Measurements from ENCODE around the gene GCK.

The GCK gene

DNA sequence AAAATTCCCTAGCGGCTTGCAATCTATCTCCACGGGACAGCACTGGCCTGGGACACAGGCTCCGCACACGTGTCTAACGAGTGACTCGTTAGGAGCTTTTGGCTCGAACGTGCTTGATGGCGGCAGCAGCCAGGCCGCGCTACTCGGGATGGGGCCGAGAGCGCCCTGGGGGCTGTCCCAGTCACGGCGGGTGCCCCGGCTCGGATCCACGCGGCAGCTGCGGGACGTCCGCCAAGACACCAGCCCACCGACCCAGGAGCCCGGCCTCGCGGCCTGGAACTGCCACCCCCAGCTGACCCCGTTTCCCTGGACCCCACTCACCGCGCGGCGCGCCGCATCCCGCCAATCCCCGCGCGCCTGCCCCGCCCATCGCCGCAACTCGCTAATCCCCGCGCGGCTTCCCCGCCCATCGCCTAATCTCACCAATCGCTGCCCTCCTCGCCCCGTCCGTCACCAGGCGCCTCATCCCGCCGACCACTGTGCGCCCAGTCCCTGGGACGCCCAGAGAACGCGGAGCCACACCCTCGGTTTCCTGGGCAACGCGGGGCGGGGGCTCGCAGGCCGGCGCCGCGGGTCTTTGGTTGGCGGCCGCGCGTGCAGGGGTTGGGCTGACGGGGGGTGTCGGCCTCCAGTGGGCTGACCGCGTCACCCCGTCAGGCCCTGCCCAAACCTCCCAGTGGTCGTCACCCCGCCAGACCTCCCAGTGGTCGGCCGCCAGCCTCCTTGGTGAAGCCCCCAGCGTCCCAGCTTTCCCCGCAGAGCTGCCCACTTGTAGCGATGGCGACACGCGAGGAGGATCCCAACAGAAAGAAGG is 65.8 kb downstream of the GCK start, which contains the start of gene POLD2:
Gene POLD2 (minus strand): TSS at position 359 of the 814 bp plus-strand sequence. CDS start 1,495 bp downstream, outside the sequence.
- in situ Hi-C loops (cut with MboI; ENCODE audit: low sequenced_read_pairs): no loop called here

DNA sequence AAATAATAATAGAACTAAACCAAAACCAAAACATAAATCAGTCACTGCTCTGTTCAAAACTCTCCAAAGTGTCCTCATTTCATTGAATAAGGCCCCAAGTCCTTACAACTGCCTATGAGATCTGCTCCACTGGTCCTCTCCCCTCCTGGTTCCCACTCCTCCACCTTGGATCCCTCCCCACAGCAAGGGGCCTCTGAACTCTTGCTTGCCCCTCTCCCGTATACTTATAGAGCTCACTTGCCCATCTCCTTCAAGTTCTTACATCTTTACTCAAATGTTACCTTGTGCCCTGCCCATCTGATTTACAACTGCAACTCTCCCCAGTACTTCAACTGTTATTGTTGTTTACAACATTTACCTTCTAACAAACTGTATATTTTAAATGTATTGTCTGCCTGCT is 66.7 kb downstream of the GCK start:
- in situ Hi-C loops (cut with MboI; ENCODE audit: low sequenced_read_pairs): no loop called here

DNA sequence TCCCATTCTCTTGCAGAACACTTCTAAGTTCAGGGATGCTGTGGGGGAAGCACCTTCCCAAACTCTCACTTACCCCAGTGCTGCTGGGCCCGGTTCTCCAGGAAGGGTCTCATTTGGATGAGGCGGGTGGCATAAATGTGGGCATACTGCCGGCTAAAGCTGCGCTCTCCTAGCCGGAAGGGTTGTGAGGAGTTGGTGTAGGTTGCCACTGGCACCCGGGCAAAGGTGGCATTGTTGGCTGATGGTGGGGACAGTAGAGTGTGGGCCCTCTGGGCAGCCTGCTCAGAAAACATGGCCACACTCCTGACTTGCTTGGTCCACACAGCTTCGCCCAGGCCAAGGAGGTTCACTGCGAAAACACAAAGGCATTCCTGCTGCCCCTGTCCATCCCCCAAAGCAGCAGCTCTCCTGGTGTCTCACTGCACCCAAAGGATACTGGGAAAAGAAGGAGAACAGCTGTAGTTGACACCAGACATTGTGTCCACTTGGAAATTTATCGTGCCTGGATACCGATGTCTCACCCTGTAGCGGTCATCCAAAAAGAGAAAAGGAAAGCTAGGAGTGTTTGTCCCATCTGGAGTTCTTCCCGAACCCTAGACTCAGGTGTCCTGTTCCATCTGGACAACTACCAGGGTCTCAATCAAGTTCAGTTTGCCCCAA is 67.3 kb downstream of the GCK start:
- in situ Hi-C loops (cut with MboI; ENCODE audit: low sequenced_read_pairs): no loop called here

DNA sequence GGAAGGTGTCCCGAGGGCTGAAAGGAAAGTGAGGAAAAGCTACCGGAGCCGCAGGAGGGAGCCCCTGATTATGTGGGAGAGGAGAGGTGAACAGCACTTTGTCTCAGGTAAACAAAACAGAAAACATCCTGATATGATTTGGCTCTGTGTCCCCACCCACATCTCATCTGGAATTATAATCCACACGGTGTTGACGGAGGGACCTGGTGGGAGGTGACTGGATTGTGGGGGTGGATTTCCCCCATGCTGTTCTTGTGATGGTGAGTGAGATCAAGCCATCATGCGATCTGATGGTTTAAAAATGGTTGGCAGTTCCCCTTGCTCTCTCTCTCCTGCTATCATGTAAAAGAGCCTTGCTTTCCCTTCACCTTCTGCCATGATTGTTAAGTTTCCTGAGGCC is 68.8 kb downstream of the GCK start:
- in situ Hi-C loops (cut with MboI; ENCODE audit: low sequenced_read_pairs): no loop called here

DNA sequence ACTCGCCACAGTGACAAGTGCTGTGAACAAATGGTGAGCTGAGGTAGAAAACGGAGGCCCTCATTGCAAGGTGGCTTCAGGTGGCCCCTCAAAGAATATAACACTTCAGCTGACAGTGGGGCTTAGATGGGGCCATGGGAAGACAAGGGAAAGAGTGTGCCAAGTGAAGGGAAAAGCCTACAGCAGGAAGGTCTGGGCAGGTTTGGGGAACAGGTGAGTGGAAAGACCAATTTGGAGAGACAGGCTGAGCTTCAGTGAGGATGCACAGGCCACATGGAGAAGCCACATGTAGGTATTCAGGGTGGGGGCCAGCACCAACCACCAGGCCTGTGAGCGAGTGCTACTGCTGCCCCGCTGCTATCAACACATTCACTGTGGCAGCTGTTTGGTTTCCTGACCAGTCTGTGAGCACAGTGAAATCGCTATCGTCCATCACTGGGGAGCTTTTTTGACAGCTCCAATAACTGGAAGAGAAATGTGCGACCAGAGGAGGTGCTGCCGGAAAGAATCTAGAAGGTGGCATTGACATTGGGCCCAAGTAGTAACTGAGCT is 69.3 kb downstream of the GCK start:
- in situ Hi-C loops (cut with MboI; ENCODE audit: low sequenced_read_pairs): no loop called here

DNA sequence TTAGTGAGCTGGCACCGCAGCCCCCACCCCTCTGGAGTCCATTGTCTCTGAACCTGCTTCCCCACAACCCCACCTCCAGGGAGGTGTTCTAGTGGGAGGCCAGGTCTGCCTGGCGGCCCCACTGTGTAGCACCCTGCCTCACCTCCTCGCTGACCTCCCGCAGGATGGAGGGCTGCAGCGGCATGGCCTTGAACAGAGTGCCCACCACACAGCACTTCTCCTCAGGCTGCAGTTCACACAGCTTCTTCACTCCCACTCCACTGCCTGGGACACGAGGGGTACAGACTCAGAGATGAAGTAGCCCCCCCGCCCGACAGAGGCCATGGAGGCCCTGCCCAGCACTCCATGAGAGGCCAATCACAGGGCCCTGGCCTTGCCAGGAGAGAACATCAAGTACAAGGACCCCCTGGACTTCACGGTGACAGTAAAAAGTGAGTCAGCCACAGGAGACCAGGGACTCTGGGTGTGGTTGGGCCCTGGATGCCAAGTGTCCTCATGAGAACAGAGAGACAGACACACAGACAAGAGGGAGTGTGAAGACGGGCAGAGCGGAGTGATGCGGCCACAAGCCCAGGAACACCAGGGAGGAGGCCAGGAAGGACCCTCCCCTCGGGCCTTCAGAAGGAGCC is 71.3 kb downstream of the GCK start:
- in situ Hi-C loops (cut with MboI; ENCODE audit: low sequenced_read_pairs): no loop called here

DNA sequence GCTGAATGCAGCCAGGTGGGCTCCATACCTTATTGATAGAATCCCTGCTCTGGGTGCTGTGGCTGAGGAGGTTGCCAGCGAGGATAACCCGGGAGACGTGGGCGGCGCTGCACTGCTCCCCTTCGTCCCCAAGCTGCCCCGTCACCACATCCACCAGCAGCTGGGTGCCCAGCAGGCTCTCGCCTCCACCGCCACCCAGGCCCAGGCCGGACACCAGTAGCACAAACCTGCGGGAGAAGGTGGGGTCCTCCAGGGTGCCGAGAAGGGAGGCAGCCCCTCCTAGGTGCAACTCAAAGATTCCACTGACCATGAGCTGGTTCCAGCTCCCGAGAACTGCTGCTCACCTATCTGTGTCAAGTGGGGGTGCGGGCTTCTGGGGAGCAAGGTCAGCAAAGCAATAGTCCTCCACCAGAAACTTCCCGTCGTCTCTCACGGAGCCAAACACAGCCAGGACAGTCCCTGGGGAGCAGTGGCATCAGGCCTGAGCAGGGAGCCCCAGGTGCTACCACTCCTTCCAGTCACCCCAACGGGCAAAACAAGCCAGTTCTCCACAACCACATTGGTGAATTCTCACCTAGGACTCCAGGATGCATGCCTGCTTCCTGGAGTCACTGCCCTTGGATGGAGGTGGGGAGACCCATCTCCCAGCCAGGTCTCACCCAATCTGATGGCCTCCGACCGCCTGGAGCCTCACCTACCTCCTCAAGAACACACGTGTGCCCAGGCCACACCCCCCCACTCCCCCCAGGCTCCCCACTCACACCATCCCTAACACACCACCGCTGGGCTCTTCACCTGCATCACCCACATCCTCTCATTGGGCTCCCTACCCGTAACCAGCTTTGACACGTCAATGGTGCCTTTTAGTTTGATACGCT is 72.2 kb downstream of the GCK start:
- in situ Hi-C loops (cut with MboI; ENCODE audit: low sequenced_read_pairs): no loop called here

DNA sequence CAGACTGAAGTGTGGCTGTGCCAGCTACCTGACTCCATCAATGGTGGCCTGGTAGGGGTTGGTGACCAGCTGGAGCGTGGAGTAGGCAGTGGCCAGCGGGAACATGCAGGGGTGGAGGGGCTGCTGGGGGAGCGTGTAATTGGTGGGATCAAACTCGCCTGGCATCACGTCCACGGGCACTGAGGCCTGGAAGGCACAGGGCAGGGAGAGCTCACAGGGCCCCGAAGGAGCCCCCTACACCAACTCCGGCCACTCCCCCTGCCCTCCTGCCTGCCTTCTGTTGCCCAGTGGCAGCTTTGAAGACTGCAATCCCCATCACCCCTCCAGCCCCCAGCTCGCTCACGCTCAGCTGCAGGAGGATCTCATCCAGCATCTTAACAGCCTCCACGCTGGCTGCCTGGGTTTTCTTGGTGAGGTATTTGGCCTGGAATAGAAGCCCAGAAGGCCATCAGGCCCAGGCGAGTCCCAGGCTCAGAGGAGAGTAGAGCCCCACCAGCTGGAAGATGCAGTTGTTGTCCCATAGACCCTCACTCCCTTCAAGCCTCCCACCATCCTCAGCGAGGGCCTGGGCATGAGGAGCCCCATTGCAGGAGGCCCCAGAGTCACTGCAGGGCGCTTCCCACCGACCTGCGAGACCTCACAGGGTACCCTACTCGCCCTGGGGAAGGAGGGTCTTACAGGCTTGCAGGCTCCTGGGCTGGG is 73.0 kb downstream of the GCK start:
- in situ Hi-C loops (cut with MboI; ENCODE audit: low sequenced_read_pairs): no loop called here

DNA sequence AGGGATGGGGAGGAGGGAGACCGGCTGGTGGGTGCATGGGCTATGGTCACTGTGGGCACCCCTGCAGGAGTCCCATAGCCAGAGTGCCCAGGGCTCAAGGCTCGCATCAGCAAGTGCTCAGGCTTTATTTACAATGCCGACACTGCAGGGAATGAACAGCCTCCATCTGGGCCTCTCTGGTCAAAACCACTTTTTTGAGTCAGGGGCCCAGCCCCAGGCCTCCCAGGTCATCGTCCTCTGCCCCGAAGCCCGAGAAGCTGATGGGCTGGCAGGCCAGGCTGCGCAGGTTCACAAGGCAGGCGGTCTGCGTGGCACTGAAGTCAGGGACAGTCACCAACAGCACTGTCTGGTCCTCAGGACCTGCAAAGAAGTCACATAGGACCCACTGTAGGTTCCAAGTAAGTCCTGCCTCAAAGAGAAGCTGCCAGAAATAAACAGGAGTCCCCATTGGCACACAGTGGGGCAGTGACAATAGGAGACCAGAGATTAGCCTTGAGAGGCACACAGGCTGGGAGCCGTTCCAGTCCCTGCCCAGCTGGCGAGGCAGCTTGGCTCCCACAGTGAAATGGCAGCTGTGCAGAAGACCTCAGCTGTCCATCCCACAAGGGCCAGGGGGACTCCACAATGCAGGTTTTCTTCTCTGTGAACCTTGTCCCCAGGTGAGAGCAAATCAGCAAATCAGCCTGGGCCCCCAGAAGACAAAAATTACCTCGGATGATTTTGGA is 74.5 kb downstream of the GCK start:
- in situ Hi-C loops (cut with MboI; ENCODE audit: low sequenced_read_pairs): no loop called here

DNA sequence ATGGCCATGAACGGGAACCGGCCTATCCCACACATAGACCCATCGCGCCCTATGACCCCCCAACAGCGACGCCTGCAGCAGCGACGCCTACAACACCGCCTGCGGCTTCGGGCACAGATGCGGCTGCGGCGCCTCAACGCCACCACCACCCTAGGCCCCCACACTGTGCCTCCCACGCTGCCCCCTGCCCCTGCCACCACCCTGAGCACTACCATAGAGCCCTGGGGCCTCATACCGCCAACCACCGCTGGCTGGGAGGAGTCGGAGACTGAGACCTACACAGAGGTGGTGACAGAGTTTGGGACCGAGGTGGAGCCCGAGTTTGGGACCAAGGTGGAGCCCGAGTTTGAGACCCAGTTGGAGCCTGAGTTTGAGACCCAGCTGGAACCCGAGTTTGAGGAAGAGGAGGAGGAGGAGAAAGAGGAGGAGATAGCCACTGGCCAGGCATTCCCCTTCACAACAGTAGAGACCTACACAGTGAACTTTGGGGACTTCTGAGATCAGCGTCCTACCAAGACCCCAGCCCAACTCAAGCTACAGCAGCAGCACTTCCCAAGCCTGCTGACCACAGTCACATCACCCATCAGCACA is 75.4 kb downstream of the GCK start:
- in situ Hi-C loops (cut with MboI; ENCODE audit: low sequenced_read_pairs): no loop called here

DNA sequence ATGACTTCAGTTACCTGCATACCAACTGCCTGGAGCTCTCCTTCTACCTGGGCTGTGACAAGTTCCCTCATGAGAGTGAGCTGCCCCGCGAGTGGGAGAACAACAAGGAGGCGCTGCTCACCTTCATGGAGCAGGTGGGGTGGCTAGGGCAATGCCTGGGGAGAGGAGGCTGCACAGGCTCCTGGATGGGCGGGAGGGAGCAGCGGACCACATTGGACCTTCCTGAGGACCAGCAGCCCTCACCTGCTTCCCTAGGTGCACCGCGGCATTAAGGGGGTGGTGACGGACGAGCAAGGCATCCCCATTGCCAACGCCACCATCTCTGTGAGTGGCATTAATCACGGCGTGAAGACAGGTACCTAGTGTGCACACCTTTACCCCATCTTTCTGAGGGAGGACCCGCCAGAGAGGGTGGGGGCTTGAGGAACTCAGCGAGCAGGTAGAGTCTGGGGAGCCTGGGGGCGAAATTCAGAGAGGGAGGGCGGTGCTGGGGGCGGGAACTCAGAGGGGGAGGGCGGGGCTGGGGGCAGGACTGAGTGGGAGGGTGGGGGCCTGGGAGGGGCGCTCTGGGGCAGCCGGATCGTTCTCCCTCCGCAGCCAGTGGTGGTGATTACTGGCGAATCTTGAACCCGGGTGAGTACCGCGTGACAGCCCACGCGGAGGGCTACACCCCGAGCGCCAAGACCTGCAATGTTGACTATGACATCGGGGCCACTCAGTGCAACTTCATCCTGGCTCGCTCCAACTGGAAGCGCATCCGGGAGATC is 76.1 kb downstream of the GCK start:
- in situ Hi-C loops (cut with MboI; ENCODE audit: low sequenced_read_pairs): no loop called here

DNA sequence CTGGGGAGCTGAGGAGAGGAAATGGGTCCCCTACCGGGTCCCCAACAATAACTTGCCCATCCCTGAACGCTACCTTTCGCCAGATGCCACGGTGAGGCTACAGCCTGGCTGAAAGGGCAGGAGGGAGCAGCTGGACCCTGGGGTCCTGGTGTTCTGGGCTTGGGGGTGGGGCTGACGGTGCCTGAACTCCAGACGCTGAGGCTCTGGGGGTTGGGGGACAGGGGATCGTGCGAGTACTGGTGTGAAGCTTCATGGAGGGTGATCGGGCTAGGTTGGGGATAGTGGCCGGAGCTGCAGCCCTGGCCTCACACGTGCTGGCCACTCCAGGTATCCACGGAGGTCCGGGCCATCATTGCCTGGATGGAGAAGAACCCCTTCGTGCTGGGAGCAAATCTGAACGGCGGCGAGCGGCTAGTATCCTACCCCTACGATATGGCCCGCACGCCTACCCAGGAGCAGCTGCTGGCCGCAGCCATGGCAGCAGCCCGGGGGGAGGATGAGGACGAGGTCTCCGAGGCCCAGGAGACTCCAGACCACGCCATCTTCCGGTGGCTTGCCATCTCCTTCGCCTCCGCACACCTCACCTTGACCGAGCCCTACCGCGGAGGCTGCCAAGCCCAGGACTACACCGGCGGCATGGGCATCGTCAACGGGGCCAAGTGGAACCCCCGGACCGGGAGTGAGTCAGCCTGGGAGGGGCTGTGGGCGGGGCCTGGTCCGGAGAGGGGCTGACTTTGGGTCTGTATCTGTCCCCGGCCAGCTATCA is 76.8 kb downstream of the GCK start:
- in situ Hi-C loops (cut with MboI; ENCODE audit: low sequenced_read_pairs): no loop called here

DNA sequence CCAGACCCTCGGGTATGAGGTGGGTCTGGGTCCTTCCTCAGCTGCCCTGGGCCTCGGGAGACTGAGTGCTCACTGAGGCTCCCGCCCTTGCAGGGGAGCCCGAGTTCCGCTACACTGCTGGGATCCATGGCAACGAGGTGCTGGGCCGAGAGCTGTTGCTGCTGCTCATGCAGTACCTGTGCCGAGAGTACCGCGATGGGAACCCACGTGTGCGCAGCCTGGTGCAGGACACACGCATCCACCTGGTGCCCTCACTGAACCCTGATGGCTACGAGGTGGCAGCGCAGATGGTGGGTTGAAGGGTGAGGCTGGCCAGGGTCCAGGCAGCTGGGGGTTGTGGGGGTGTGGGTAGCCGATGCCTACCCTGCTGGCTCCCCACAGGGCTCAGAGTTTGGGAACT is 77.5 kb downstream of the GCK start:
- in situ Hi-C loops (cut with MboI; ENCODE audit: low sequenced_read_pairs): no loop called here

DNA sequence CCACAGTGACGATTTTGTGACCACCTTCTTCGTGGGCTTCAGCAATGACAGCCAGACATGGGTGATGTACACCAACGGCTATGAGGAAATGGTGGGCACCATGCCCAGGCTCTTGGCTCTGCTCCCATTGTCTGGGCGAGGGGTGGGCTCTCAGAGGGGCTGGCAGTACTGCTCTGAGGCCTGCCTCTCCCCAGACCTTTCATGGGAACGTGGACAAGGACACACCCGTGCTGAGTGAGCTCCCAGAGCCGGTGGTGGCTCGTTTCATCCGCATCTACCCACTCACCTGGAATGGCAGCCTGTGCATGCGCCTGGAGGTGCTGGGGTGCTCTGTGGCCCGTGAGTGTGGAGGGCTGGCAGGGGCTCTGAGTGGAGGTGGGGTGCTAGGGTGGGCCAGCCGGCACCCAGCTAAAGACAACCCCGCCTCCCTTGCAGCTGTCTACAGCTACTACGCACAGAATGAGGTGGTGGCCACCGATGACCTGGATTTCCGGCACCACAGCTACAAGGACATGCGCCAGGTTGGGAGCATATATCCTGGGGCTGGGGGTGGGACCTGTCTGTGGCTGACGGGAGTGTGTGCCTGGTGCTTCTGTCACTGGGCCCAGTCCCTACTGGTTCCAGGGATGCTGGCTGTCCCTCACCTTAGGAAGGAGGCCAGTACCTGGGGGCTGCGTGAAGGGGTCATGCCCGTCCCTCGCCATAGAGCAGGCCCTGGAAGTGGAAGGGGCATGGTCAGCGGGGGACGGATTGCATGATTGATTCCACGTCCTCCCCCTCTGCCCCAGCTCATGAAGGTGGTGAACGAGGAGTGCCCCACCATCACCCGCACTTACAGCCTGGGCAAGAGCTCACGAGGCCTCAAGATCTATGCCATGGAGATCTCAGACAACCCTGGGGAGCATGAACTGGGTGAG is 78.3 kb downstream of the GCK start:
- in situ Hi-C loops (cut with MboI; ENCODE audit: low sequenced_read_pairs): no loop called here

DNA sequence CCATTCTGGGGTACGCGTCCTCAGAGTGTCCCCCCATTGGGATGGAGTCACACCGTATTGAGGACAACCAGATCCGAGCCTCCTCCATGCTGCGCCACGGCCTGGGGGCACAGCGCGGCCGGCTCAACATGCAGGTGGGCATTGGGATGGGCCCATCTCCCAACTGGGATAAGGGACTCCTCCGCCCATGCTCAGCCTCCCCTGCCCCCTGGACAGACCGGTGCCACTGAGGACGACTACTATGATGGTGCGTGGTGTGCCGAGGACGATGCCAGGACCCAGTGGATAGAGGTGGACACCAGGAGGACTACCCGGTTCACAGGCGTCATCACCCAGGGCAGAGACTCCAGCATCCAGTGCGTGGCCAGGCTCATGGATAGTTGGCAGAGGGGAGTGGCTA is 79.2 kb downstream of the GCK start:
- in situ Hi-C loops (cut with MboI; ENCODE audit: low sequenced_read_pairs): no loop called here
